ENCODE data around the gene IGLL1.
A peak's percentile ranks its signal among the peaks of the same experiment; 100 is the strongest.
"Not testable (repeated sequence)": the region's sequence is repeated elsewhere in the genome, so short reads cannot be mapped to it uniquely, and the experiment has no call there.

Gene IGLL1

DNA sequence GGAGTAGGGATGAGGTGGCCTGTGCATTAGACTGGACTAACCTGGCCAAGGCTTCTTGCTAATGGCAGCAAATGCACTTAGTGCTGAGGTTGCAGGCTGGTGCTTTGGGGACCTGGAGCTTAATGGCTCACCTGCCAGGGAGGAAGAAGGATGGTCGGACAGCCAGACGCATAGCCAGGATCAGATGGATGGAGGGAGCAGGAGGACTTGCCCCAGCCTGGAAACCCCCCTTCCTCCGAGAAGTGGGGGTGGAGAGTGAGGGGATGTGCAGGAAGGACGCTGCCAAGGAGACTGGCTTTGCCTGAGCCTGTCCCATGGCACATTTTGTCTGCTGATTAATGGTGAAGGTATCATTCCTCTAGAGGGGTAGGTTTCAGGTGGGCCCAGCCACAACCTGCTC lies 17.9 kb downstream of the IGLL1 start:
- peaks cover 12% of the 10 kb centered on the region for H3K27me3 ChIP-seq (ENCODE audit: insufficient read depth, poor library complexity, severe bottlenecking)
- no peak for TF ChIP-seq GABPA (IDR thresholded peaks at IDR 0.05; ENCODE audit: low read depth)
- no peak for DNase-seq (ENCODE audit: low read depth in 1 of 2, low spot score in 1 of 2)
- no peak overlapping the region for H3K4me3 ChIP-seq (replicated peaks; ENCODE audit: insufficient read depth, low read length)
- no peak overlapping the region for H3K27ac ChIP-seq (replicated peaks)

DNA sequence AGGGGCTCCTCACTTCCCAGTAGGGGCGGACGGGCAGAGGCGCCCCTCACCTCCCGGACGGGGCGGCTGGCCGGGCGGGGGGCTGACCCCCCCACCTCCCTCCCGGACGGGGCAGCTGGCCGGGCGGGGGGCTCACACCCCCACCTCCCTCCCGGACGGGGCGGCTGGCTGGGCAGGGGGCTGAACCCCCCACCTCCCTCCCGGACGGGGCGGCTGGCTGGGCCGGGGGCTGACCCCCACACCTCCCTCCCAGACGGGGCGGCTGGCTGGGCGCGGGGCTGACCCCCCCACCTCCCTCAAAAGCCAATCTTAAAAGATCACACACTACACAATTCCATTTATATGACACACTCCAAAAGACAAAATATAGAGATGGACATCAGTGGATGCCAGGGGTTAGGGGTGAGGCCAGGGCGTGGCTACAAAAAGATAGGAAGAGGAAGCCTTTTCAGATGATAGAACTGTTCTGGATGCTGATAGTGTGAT lies 19.0 kb downstream of the IGLL1 start:
- not testable (repeated sequence) for DNase-seq (ENCODE audit: low read depth in 1 of 2, low spot score in 1 of 2); H3K27me3 ChIP-seq (ENCODE audit: insufficient read depth, poor library complexity, severe bottlenecking); H3K4me3 ChIP-seq (replicated peaks; ENCODE audit: insufficient read depth, low read length); H3K27ac ChIP-seq (replicated peaks)

DNA sequence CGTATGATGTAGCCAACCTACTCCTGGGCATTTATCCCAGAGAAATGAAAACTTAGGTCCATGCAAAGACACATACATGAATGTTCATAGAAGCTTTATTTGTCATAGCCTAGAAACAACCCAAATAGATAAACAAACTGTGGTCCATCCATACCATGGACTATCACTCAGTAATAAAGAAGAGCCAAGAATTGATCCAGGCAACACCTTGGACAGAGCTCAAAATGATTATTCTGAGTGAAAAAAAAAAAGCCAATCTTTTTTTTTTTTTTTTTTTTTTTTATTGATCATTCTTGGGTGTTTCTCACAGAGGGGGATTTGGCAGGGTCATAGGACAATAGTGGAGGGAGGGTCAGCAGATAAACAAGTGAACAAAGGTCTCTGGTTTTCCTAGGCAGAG lies 19.9 kb downstream of the IGLL1 start:
- H3K27ac ChIP-seq (replicated peaks); H3K27me3 ChIP-seq (ENCODE audit: insufficient read depth, poor library complexity, severe bottlenecking); H3K4me3 ChIP-seq (replicated peaks; ENCODE audit: insufficient read depth, low read length); DNase-seq (ENCODE audit: low read depth in 1 of 2, low spot score in 1 of 2): not testable (repeated sequence)
- TF ChIP-seq, protein P1, sequence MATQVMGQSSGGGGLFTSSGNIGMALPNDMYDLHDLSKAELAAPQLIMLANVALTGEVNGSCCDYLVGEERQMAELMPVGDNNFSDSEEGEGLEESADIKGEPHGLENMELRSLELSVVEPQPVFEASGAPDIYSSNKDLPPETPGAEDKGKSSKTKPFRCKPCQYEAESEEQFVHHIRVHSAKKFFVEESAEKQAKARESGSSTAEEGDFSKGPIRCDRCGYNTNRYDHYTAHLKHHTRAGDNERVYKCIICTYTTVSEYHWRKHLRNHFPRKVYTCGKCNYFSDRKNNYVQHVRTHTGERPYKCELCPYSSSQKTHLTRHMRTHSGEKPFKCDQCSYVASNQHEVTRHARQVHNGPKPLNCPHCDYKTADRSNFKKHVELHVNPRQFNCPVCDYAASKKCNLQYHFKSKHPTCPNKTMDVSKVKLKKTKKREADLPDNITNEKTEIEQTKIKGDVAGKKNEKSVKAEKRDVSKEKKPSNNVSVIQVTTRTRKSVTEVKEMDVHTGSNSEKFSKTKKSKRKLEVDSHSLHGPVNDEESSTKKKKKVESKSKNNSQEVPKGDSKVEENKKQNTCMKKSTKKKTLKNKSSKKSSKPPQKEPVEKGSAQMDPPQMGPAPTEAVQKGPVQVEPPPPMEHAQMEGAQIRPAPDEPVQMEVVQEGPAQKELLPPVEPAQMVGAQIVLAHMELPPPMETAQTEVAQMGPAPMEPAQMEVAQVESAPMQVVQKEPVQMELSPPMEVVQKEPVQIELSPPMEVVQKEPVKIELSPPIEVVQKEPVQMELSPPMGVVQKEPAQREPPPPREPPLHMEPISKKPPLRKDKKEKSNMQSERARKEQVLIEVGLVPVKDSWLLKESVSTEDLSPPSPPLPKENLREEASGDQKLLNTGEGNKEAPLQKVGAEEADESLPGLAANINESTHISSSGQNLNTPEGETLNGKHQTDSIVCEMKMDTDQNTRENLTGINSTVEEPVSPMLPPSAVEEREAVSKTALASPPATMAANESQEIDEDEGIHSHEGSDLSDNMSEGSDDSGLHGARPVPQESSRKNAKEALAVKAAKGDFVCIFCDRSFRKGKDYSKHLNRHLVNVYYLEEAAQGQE (IDR thresholded peaks at IDR 0.05; ENCODE audit: insufficient replicate concordance, low read depth) = peak; percentile 54

DNA sequence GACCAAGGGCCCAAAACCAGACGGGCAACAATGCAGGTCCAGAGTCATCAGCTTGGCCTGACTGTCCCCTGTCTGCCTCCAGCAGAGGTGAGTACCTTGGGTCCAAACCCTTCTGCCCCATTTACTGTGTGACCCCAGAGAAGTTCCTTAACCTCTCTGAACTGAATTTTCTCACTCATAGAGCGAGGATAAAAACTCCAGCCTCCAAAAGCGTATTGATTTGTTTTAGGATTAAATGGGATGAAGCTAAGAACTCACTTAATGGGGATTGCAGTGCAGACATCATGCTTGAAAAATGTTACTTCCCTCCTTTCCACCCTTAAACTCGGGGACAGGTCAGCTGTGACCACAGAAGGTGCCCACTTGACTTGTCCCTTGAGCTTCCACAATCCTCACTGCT lies 22.6 kb downstream of the IGLL1 start:
- no peaks in the 10 kb centered on the region for H3K27me3 ChIP-seq (ENCODE audit: insufficient read depth, poor library complexity, severe bottlenecking)
- H3K27ac ChIP-seq (replicated peaks) = no peak overlapping the region
- TF ChIP-seq, protein P1 (IDR thresholded peaks at IDR 0.05; ENCODE audit: insufficient replicate concordance, low read depth) = no peak
- TF ChIP-seq, protein P2, sequence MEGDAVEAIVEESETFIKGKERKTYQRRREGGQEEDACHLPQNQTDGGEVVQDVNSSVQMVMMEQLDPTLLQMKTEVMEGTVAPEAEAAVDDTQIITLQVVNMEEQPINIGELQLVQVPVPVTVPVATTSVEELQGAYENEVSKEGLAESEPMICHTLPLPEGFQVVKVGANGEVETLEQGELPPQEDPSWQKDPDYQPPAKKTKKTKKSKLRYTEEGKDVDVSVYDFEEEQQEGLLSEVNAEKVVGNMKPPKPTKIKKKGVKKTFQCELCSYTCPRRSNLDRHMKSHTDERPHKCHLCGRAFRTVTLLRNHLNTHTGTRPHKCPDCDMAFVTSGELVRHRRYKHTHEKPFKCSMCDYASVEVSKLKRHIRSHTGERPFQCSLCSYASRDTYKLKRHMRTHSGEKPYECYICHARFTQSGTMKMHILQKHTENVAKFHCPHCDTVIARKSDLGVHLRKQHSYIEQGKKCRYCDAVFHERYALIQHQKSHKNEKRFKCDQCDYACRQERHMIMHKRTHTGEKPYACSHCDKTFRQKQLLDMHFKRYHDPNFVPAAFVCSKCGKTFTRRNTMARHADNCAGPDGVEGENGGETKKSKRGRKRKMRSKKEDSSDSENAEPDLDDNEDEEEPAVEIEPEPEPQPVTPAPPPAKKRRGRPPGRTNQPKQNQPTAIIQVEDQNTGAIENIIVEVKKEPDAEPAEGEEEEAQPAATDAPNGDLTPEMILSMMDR (IDR thresholded peaks at IDR 0.05; ENCODE audit: insufficient read depth, low read length) = no peak
- no peak for TF ChIP-seq SPI1 (IDR thresholded peaks at IDR 0.05; ENCODE audit: borderline replicate concordance, low read depth)
- TF ChIP-seq GABPA (IDR thresholded peaks at IDR 0.05; ENCODE audit: low read depth) = no peak
- no peak for TF ChIP-seq POLR2AphosphoS5 (IDR thresholded peaks at IDR 0.05; ENCODE audit: low read depth)
- DNase-seq (ENCODE audit: low read depth in 1 of 2, low spot score in 1 of 2) = no peak
- no peak overlapping the region for H3K4me3 ChIP-seq (replicated peaks; ENCODE audit: insufficient read depth, low read length)

DNA sequence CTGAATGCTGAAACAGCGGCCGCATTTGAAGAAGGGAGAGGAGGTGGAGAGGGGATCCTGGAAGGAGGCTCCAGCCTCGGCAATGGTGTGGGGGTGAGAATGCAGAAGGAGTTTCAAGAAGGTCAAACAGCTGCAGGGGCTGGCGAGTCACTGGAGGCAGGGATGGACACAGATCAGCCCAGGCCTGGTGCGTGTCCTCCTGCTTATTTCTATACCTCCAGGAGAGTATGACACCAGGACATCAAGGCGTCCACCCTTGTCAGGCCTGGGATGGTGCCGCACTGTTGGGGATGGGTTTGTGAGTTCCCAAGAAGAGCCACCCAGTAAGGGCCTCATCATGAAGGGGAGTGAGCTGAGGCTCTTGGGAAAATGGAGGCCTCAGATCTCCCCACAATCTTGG lies 23.1 kb downstream of the IGLL1 start:
- TF ChIP-seq GABPA (IDR thresholded peaks at IDR 0.05; ENCODE audit: low read depth) = no peak
- TF ChIP-seq, protein P2 (IDR thresholded peaks at IDR 0.05; ENCODE audit: insufficient read depth, low read length) = no peak
- TF ChIP-seq, protein P1 (IDR thresholded peaks at IDR 0.05; ENCODE audit: insufficient replicate concordance, low read depth) = no peak
- TF ChIP-seq SPI1 (IDR thresholded peaks at IDR 0.05; ENCODE audit: borderline replicate concordance, low read depth) = no peak
- TF ChIP-seq POLR2AphosphoS5 (IDR thresholded peaks at IDR 0.05; ENCODE audit: low read depth) = no peak
- Histone ChIP-seq H3K27me3 (ENCODE audit: insufficient read depth, poor library complexity, severe bottlenecking) (no peaks in the 10 kb centered on the region), H3K27ac (replicated peaks) (no peak overlapping the region), H3K4me3 (replicated peaks; ENCODE audit: insufficient read depth, low read length) (no peak overlapping the region)
- no peak for DNase-seq (ENCODE audit: low read depth in 1 of 2, low spot score in 1 of 2)
